GM12864 (cell line): ENCODE results near the gene CRTAP.
"Not testable (repeated sequence)": the region's sequence is repeated elsewhere in the genome, so short reads cannot be mapped to it uniquely, and the experiment has no call there.

ENCODE experiments used
- DNase-seq: peaks from one replicate; pipeline ENCODE4 v3.0.0-alpha.2; 2011; ENCODE audit warnings: low read depth
- H3K4me3 ChIP-seq: 2 replicates; pipeline ENCODE4 v1.5.1; 2011; ENCODE audit warnings: mild to moderate bottlenecking, low read depth, low read length, control low read depth
- TF ChIP-seq, protein P1 (sequence below): IDR thresholded peaks from 2 replicates; pipeline ENCODE4 v1.5.1; 2011; ENCODE audit warnings: low read depth, mild to moderate bottlenecking, moderate library complexity, low read length, control low read depth, inconsistent platforms; ENCODE audit errors: missing control alignments

The CRTAP gene

DNA sequence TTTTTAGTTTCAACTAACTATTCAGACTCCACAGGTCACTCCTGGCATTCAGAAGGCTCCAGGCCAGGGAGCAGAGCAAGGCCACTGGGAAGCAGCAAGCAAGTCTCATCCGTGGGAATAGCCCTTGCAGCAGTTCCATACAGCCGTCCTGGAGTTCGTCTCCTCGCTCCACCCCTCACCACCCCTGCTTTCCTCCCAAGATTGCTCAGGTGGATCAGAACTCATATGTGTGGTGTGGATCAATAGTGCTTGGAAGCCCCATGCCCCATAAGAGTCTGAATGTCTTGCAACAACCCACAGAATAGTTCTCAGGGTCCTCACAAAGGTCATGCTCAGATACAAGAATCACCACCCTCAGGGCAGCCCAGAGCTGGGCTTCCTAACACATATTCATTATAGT, 60.3 kb downstream of the CRTAP start:
- H3K4me3 ChIP-seq, result no peak overlapping the region
- TF ChIP-seq, protein P1, sequence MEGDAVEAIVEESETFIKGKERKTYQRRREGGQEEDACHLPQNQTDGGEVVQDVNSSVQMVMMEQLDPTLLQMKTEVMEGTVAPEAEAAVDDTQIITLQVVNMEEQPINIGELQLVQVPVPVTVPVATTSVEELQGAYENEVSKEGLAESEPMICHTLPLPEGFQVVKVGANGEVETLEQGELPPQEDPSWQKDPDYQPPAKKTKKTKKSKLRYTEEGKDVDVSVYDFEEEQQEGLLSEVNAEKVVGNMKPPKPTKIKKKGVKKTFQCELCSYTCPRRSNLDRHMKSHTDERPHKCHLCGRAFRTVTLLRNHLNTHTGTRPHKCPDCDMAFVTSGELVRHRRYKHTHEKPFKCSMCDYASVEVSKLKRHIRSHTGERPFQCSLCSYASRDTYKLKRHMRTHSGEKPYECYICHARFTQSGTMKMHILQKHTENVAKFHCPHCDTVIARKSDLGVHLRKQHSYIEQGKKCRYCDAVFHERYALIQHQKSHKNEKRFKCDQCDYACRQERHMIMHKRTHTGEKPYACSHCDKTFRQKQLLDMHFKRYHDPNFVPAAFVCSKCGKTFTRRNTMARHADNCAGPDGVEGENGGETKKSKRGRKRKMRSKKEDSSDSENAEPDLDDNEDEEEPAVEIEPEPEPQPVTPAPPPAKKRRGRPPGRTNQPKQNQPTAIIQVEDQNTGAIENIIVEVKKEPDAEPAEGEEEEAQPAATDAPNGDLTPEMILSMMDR, result no peak
- no peak for DNase-seq

DNA sequence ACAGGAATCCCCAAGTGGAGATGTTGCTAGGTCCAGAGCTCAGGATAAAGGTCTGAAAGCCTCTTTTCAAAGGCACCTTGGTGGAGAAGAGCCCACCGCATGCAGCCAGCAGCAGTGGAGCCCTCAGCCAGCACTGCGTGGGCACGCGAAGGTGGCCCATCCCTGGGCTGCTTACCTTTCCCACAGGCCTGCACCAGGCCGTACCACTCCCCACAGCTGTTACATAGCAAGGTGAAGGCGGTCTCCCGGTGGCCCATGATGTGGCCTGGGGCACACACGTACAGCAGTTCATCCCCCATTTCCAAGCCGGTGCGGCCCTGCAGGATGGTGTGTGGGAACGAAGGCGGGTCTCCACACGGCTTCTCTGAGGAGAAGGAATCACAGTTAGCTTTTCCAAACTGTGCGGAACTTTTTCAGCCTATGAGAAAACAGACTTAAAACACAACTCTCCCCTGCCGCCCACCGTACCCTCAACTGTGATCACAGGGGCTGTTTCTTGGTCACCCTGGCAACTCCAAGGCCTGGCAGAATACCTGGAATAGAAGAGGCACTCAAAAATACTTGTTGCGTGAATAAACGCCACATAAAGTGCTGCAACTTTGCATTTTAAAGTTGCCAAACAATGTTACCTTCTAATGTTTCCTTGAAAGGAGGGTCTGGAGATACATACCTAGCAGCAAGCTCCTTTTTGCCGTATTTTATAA, 61.0 kb downstream of the CRTAP start:
- TF ChIP-seq, protein P1, result no peak
- DNase-seq, result no peak
- H3K4me3 ChIP-seq, result no peak overlapping the region

DNA sequence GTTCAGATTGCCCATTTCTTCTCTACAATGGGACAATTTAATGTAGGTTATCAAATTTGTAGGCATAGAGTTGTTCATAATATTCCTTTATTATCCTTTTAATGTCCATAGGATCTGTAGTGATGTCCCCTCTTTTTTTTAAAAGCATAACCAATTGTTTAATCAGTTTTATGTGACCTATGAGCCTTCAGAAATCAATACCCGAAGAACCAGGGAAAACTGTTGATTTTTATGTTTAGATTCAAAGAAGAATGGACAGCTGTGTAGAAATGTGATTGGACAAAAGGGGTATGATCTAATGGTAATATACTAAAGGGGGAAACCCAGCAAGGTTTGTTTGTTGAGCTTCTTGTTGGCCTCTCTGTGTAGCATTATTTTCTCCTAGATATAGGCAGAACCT, 65.3 kb downstream of the CRTAP start:
- DNase-seq, result no peak
- TF ChIP-seq, protein P1, result no peak
- H3K4me3 ChIP-seq, result no peak overlapping the region

DNA sequence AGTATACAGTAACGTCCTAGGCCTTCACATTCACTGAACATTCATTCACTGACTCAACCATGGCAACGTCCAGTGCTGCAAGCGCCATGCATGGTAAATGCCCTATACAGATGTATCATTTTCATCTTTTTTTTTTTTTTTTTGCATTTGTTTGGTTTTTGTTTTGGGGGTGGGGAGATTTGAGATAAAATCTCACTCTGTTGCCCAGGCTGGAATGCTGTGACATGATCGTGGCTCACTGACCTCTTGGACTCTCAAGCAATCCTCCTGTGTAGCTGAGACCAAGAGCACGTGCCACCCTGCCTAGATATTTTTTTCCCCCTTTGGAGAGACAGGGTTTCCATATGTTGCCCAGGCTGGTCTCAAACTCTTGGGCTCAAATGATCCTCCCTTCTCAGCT, 67.4 kb downstream of the CRTAP start:
- TF ChIP-seq, protein P1, result no peak
- no peak for DNase-seq
- H3K4me3 ChIP-seq, result no peak overlapping the region

DNA sequence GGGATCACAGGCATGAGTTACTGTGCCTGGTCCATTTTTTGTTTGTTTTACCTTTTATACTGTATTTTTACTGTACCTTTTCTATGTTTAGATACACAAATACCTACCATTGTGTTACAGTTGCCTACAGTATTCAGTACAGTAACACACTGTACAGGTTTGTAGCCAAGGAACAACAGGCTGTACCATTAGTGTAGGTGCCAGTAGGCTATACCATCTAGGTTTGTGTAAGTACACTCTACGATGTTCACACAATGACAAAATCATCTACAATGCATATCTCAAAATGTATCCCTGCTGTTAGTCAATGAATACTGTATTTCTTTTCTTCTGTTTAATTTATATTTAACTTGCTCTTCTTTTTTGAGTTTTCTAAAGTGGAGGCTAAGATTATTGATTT, 67.8 kb downstream of the CRTAP start:
- DNase-seq, result not testable (repeated sequence)

DNA sequence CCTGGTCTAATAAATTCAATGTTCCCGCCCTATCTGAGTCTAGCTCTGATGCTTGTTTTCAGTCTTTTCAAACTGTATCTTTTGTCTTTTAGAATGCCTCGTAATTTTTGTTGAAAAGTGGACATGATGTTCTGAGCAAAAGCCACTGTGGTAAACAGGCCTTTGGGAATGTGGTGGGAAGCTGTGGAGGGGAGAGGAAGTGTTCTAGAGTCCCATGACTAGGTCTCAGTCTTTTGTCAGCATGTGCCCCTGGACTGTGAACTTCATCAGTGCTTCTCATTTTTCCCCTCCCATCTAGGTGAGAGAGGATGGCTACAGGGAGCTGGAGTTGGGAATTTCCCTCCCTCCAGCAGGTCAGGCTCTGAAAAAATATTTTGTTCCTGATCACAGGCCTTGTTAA, 71.0 kb downstream of the CRTAP start:
- DNase-seq, result no peak
- H3K4me3 ChIP-seq, result no peak overlapping the region
- TF ChIP-seq, protein P1, result no peak

More for the DNA sequence above, 67.8 kb downstream of the CRTAP start:
- not testable (repeated sequence) for H3K4me3 ChIP-seq

DNA sequence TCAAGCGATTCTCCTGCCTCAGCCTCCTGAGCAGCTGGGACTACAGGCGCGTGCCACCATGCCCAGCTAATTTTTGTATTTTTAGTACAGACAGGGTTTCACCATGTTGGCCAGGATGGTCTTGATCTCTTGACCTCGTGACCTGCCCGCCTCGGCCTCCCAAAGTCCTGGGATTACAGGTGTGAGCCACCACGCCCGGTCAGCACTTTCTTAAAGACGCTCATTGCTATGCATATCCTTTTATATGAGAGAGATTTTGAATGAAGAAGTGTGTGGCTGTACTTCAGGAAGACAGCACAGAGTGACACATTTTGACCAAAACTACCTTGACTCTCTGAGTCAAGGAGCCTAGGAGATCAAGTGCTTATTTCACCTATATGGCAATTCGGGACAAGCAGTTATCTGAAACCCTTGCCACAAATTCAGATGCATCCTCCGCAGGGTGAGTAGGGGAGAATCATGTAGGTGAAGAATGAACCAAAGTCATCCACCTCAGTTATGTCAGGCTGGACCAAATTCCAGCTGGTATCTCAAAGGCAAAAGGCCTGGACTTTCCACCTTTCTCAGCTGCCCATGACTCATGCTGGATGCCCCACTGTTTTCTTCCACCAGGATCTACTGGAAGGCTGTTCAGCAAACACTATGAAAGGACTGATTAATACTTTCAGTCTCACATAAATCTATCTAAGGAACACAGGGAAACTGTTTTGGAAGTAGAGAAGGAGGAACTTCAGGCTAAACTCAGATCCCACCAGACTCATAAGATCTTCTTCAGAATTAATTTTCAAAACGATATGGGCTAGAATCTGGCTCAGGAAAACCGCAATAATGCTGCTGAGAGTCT, 72.9 kb downstream of the CRTAP start:
- no peak for DNase-seq
- TF ChIP-seq, protein P1, result no peak
- no peak overlapping the region for H3K4me3 ChIP-seq
